T-cell (primary cell): ENCODE data around the gene FCRL2. TPM values are rescaled to one million over a fixed set of nuclear protein-coding genes. Genes with fewer than 3 reads are reported as not detected.

Source experiments
- ATAC-seq, 4 experiments: fragments of 200-7000 bp in 3 of 4; fragments of 150-1000 bp in 1 of 4; cut with Tn5 transposase; replicated peaks in 1 of 4; 1 replicate in 3 of 4; 2 replicates in 1 of 4; pipeline ENCODE4 v1.10.0; 2021; ENCODE audit warnings: moderate library complexity in 3 of 4, mild to moderate bottlenecking in 2 of 4, moderate number of reproducible peaks in 1 of 4
- CTCF ChIA-PET, 2 donors: fragments of 300-600 bp; sonication (Branson Sonifier 250); formaldehyde crosslinking; loops; one replicate each; lab custom pipeline; 2022; ENCODE audit warnings: antibody characterized with exemption in 2 of 2; lab: Charles Lee
- POLR2A ChIA-PET, 2 donors: fragments of 300-600 bp; sonication (Branson Sonifier 250); formaldehyde crosslinking; loops; one replicate each; lab custom pipeline; 2022; ENCODE audit warnings: antibody characterized with exemption in 2 of 2; lab: Charles Lee
- DNase-seq, 35 experiments: peaks; one replicate each; pipeline versions ENCODE4 v3.0.0 to v3.0.0-alpha.2; 2013 to 2023
- H3K27ac ChIP-seq: one replicate; pipeline ENCODE4 v1.5.1; 2013; ENCODE audit warnings: low read length
- H3K27me3 ChIP-seq, 2 experiments: replicated peaks in 1 of 2; 1 replicate in 1 of 2; 2 replicates in 1 of 2; pipeline versions ENCODE4 v1.6.1 to v1.7.0; 2013; ENCODE audit warnings: low read length in 1 of 2, mixed read lengths in 1 of 2; ENCODE audit not compliant: control insufficient read depth in 2 of 2, insufficient read depth in 2 of 2; ENCODE audit errors: extremely low read depth in 1 of 2
- H3K36me3 ChIP-seq, 2 donors: 1 replicate in 1 of 2; 2 replicates in 1 of 2; pipeline versions ENCODE4 v1.6.1 to v1.7.0; 2013; ENCODE audit warnings: low read length in 1 of 2; ENCODE audit not compliant: control insufficient read depth in 2 of 2, insufficient read depth in 1 of 2; ENCODE audit errors: extremely low read depth in 1 of 2
- H3K4me1 ChIP-seq, 2 experiments: 1 replicate in 1 of 2; 2 replicates in 1 of 2; pipeline versions ENCODE4 v1.6.1 to v1.7.0; 2013; ENCODE audit warnings: low read length in 2 of 2, mixed read lengths in 1 of 2; ENCODE audit not compliant: insufficient read depth in 2 of 2, control insufficient read depth in 1 of 2; ENCODE audit errors: extremely low read depth in 1 of 2
- H3K4me3 ChIP-seq, 2 donors: 1 replicate in 1 of 2; 2 replicates in 1 of 2; pipeline versions ENCODE4 v1.5.1 to v1.7.0; 2013; ENCODE audit warnings: mild to moderate bottlenecking in 2 of 2, low read length in 1 of 2, moderate library complexity in 1 of 2; ENCODE audit not compliant: control insufficient read depth in 1 of 2; ENCODE audit errors: extremely low read depth in 1 of 2
- H3K9me3 ChIP-seq: 2 replicates; pipeline ENCODE4 v1.7.0; 2013
- H3K27ac Mint-ChIP-seq, 2 donors: one replicate each; pipeline ENCODE4 v1.8.0; 2020 to 2021; ENCODE audit warnings: mild to moderate bottlenecking in 2 of 2, mixed read lengths in 2 of 2
- H3K27me3 Mint-ChIP-seq, 2 donors: one replicate each; pipeline ENCODE4 v1.8.0; 2021 to 2022; ENCODE audit warnings: mixed read lengths in 2 of 2
- H3K36me3 Mint-ChIP-seq: one replicate; pipeline ENCODE4 v1.8.0; 2021; ENCODE audit warnings: mixed read lengths
- H3K4me1 Mint-ChIP-seq, 3 donors: one replicate each; pipeline ENCODE4 v1.8.0; 2020 to 2022; ENCODE audit warnings: mixed read lengths in 3 of 3, mild to moderate bottlenecking in 1 of 3
- H3K4me3 Mint-ChIP-seq, 3 donors: one replicate each; pipeline ENCODE4 v1.8.0; 2020 to 2022; ENCODE audit warnings: mild to moderate bottlenecking in 3 of 3, mixed read lengths in 3 of 3, moderate library complexity in 3 of 3
- H3K9me3 Mint-ChIP-seq, 3 donors: one replicate each; pipeline ENCODE4 v1.8.0; 2020 to 2022; ENCODE audit warnings: mixed read lengths in 3 of 3
- WGBS: methylation state at CpG from one replicate; pipeline ENCODE4 v1.1.5; 2013; ENCODE audit warnings: missing lambda C conversion rate; ENCODE audit not compliant: insufficient coverage; 5-methylcytosine and 5-hydroxymethylcytosine counted together
- total RNA-seq, 35 experiments: library from RNA in 6 of 35; stranded (reverse) in 6 of 35; fragments of 120-200 nt in 1 of 35; gene quantifications; one replicate each; pipeline versions ENCODE4 v1.2.1 to v1.2.4 and lab custom pipeline; 2013 to 2026

FCRL2 gene
- total RNA-seq, 5 donors from 2014 or later (not counting 1 experiment from before 2014, with no cell fraction given): 1.2 to 3.4 (median 1.5) TPM

GRCh38 chr1:157700732-157701131 is 76.2 kb downstream of the FCRL2 start, which contains the start of gene FCRL3:
Gene FCRL3 (minus strand): TSS chr1:157700769. CDS start chr1:157700489, 280 bp downstream.
- DNase-seq: peak in 12 of 35 experiments; percentile 8 to 46 (median 26)
- Histone ChIP-seq H3K4me1 (peaks cover 0 to 30% of the 10 kb centered on the region in 2 experiments), H3K27ac (peak within 1 kb of the TSS; percentile 77), H3K4me3 (peak within 1 kb of the TSS in 1 of 2 donors; percentile 23), H3K36me3 (no peaks in the 10 kb centered on the region), H3K27me3 (no peaks in the 10 kb centered on the region), H3K9me3 (no peaks in the 10 kb centered on the region)
- Mint-ChIP-seq H3K9me3 (no peaks in the 10 kb centered on the region), H3K36me3 (no peaks in the 10 kb centered on the region), H3K4me3 (peak within 1 kb of the TSS; percentile 31 to 57 (median 52)), H3K27me3 (peaks cover 0 to 12% of the 10 kb centered on the region in 2 donors), H3K4me1 (peaks cover 0 to 39% (median 7%) of the 10 kb centered on the region in 3 donors), H3K27ac (peak within 1 kb of the TSS; percentile 76 to 78)
- WGBS: no CpG with 5 or more reads among the region's 4 CpGs
- ATAC-seq: peak in 3 of 4 experiments; percentile 44 to 61 (median 51)
- POLR2A ChIA-PET: no interaction called here
- CTCF ChIA-PET: interaction anchor here in 1 of 2 donors (1.3 kb wide), 1 partner anchor 9 kb away, joined by 5 read pairs; no protein-coding TSS in a partner anchor

- Histone ChIP-seq H3K4me1 (peaks cover 0 to 31% of the 10 kb centered on the region in 2 experiments), H3K9me3 (no peaks in the 10 kb centered on the region), H3K27ac (peak overlapping the region; percentile 77), H3K4me3 (peak overlapping the region in 1 of 2 donors; percentile 23), H3K27me3 (no peaks in the 10 kb centered on the region), H3K36me3 (no peaks in the 10 kb centered on the region)
- DNase-seq: no peak
- peaks cover 0 to 37% (median 7%) of the 10 kb centered on the region in 3 donors for H3K4me1 Mint-ChIP-seq
- peak overlapping the region; percentile 25 to 57 (median 31) for H3K4me3 Mint-ChIP-seq
- WGBS: 41% methylated on average over 2 of the region's 5 CpGs
- no peaks in the 10 kb centered on the region for H3K36me3 Mint-ChIP-seq
- peak overlapping the region; percentile 57 to 78 for H3K27ac Mint-ChIP-seq
- POLR2A ChIA-PET: no interaction called here
- CTCF ChIA-PET: interaction anchor here in 1 of 2 donors (1.3 kb wide), 1 partner anchor 9 kb away, joined by 5 read pairs; no protein-coding TSS in a partner anchor
- H3K9me3 Mint-ChIP-seq: no peaks in the 10 kb centered on the region
- H3K27me3 Mint-ChIP-seq: peaks cover 0 to 12% of the 10 kb centered on the region in 2 donors
- no peak for ATAC-seq
These were observed 76.6 kb downstream of the FCRL2 start for GRCh38 chr1:157700305-157700704.

- Histone ChIP-seq H3K27me3 (no peaks in the 10 kb centered on the region), H3K9me3 (no peaks in the 10 kb centered on the region), H3K4me1 (peaks cover 0 to 36% of the 10 kb centered on the region in 2 experiments), H3K27ac (peak overlapping the region; percentile 77), H3K4me3 (no peak overlapping the region), H3K36me3 (no peaks in the 10 kb centered on the region)
- Mint-ChIP-seq H3K27me3 (peaks cover 0 to 13% of the 10 kb centered on the region in 2 donors), H3K27ac (peak overlapping the region; percentile 12 to 43), H3K9me3 (no peaks in the 10 kb centered on the region), H3K36me3 (no peaks in the 10 kb centered on the region), H3K4me1 (peaks cover 0 to 32% (median 7%) of the 10 kb centered on the region in 3 donors), H3K4me3 (peak overlapping the region in 1 of 3 donors; percentile 4)
- DNase-seq: peak in 1 of 35 experiments; percentile 22
- ATAC-seq: no peak
- CTCF ChIA-PET: no interaction called here
- POLR2A ChIA-PET: no interaction called here
- 85% methylated on average over 3 of the region's 4 CpGs for WGBS
These were observed 79.0 kb downstream of the FCRL2 start for GRCh38 chr1:157697781-157698569.

GRCh38 chr1:157696966-157697628 is 79.8 kb downstream of the FCRL2 start:
- peaks cover 0 to 30% (median 6%) of the 10 kb centered on the region in 3 donors for H3K4me1 Mint-ChIP-seq
- POLR2A ChIA-PET: no interaction called here
- no peaks in the 10 kb centered on the region for H3K36me3 ChIP-seq
- DNase-seq: no peak
- no peak overlapping the region for H3K4me3 Mint-ChIP-seq
- H3K9me3 ChIP-seq: no peaks in the 10 kb centered on the region
- CTCF ChIA-PET: no interaction called here
- H3K27me3 ChIP-seq: no peaks in the 10 kb centered on the region
- WGBS: 28% methylated on average over 3 of the region's 4 CpGs
- no peaks in the 10 kb centered on the region for H3K36me3 Mint-ChIP-seq
- ATAC-seq: peak in 2 of 4 experiments; percentile 37 to 51
- peaks cover 0 to 36% of the 10 kb centered on the region in 2 experiments for H3K4me1 ChIP-seq
- peaks cover 0 to 11% of the 10 kb centered on the region in 2 donors for H3K27me3 Mint-ChIP-seq
- H3K27ac ChIP-seq: peak overlapping the region; percentile 55
- H3K27ac Mint-ChIP-seq: peak overlapping the region; percentile 12 to 36
- H3K4me3 ChIP-seq: no peak overlapping the region
- no peaks in the 10 kb centered on the region for H3K9me3 Mint-ChIP-seq

Other genes with a start within 250 kb of the FCRL2 start
- 1 to 10 TPM in 1 of 5 donors, under 1 TPM in 4; 0.28 to 1.6 (median 0.76) TPM for gene FCRL5, start 224.6 kb downstream of the FCRL2 start, total RNA-seq
- gene FCRL4, start 179.0 kb downstream of the FCRL2 start, total RNA-seq: under 1 TPM in 2 of 5 donors, not detected in 3; 0.07 to 0.15 TPM
- gene FCRL3, start 76.4 kb downstream of the FCRL2 start, total RNA-seq: 10 to 100 TPM in 2 of 5 donors, 1 to 10 TPM in 3; 6.5 to 35.9 (median 9.3) TPM
- 10 to 100 TPM in 1 of 5 donors, 1 to 10 TPM in 4; 2.4 to 11.9 (median 4.9) TPM for gene FCRL1, start 43.0 kb upstream of the FCRL2 start, total RNA-seq
- gene CD5L, start 64.7 kb upstream of the FCRL2 start, total RNA-seq: not detected
- gene KIRREL1, start 216.5 kb upstream of the FCRL2 start, total RNA-seq: under 1 TPM in 3 of 5 donors, not detected in 2; 0.16 to 0.20 (median 0.19) TPM